K562 (cell line): ENCODE data around the gene HACL1. TPM values are rescaled to one million over a fixed set of nuclear protein-coding genes. Genes with fewer than 3 reads are reported as not detected.
A peak's percentile ranks its signal among the peaks of the same experiment; 100 is the strongest.

Source experiments
- ATAC-seq: fragments of 200-7000 bp; cut with Tn5 transposase; 3 replicates; pipeline ENCODE4 v1.9.1; 2020; ENCODE audit warnings: moderate library complexity
- BruUV-seq: library from RNA; stranded (reverse); fragments of 400-500 nt; replicated peaks from 2 replicates; lab custom pipeline; 2021; lab: Mats Ljungman, UMichigan
- CTCF ChIA-PET: fragments of 300-600 bp; formaldehyde crosslinking; extraction: SDS; loops from one replicate; lab custom pipeline; 2021; ENCODE audit warnings: low intra/inter-chr PET ratio; lab: Yijun Ruan, JAX
- POLR2A ChIA-PET: fragments of 300-600, 350-650 bp; sonication (Branson Sonifier 250); formaldehyde crosslinking; extraction: SDS; loops from one replicate; lab custom pipeline; 2021; ENCODE audit warnings: antibody characterized with exemption, inconsistent platforms; lab: Yijun Ruan, JAX
- DNase-seq, 4 experiments: peaks; one replicate each; pipeline versions ENCODE4 v3.0.0 to v3.0.0-alpha.2; 2011 to 2018; ENCODE audit warnings: low spot score in 3 of 4, mixed read lengths in 3 of 4; ENCODE audit errors: extremely low read depth in 1 of 4
- FAIRE-seq: peaks from 2 replicates; lab custom pipeline; 2011; peaks lifted over from hg19 to GRCh38; lab: Jason Lieb, UNC
- H2AFZ ChIP-seq: 2 replicates; pipeline ENCODE4 v1.6.0; 2011; ENCODE audit warnings: low read depth, low read length, control low read depth, inconsistent platforms
- H3K27ac ChIP-seq: fragments of 200-600 bp; 3 replicates; pipeline ENCODE4 v1.8.0; 2011; ENCODE audit warnings: low read depth, mild to moderate bottlenecking, control low read depth, inconsistent platforms, low read length, moderate library complexity, mixed read lengths; ENCODE audit errors: extremely low read depth
- H3K27me3 ChIP-seq, 2 experiments: fragments of 300-600 bp in 1 of 2; 2 replicates in 1 of 2; 3 replicates in 1 of 2; pipeline versions ENCODE4 v1.6.0 to v1.8.0; 2011; ENCODE audit warnings: inconsistent platforms in 2 of 2, low read length in 2 of 2, mild to moderate bottlenecking in 1 of 2, mixed read lengths in 1 of 2, moderate library complexity in 1 of 2; ENCODE audit not compliant: control insufficient read depth in 2 of 2, insufficient read depth in 2 of 2
- H3K36me3 ChIP-seq: fragments of 300-600 bp; 3 replicates; pipeline ENCODE4 v1.8.0; 2011; ENCODE audit warnings: mild to moderate bottlenecking, low read length, inconsistent platforms; ENCODE audit not compliant: control insufficient read depth, insufficient read depth
- H3K4me1 ChIP-seq, 2 experiments: fragments of 200-600 bp in 1 of 2; replicated peaks in 1 of 2; 2 replicates in 1 of 2; 3 replicates in 1 of 2; pipeline versions ENCODE4 v1.5.1 to v1.8.0; 2011; ENCODE audit warnings: inconsistent platforms in 2 of 2, low read length in 2 of 2, mild to moderate bottlenecking in 1 of 2, mixed read lengths in 1 of 2, moderate library complexity in 1 of 2; ENCODE audit not compliant: control insufficient read depth in 2 of 2, insufficient read depth in 2 of 2
- H3K4me2 ChIP-seq: 2 replicates; pipeline ENCODE4 v1.6.1; 2011; ENCODE audit warnings: low read length, control low read depth, inconsistent platforms, mixed read lengths; ENCODE audit not compliant: insufficient read depth
- H3K4me3 ChIP-seq: fragments of 200-600 bp; sonication (generic), shearing (Covaris generic); 2 replicates; pipeline ENCODE4 v1.5.1; 2016; ENCODE audit warnings: control low read depth, inconsistent platforms
- H3K79me2 ChIP-seq: fragments of 200-600 bp; 3 replicates; pipeline ENCODE4 v1.8.0; 2011; ENCODE audit warnings: low read length, inconsistent platforms; ENCODE audit not compliant: control insufficient read depth, insufficient read depth
- H3K9ac ChIP-seq, 2 experiments: 2 replicates each; pipeline versions ENCODE4 v1.6.0 to v1.6.1; 2011; ENCODE audit warnings: low read depth in 2 of 2, low read length in 2 of 2, control low read depth in 1 of 2, inconsistent platforms in 1 of 2, mild to moderate bottlenecking in 1 of 2, mixed read lengths in 1 of 2; ENCODE audit not compliant: insufficient read depth in 1 of 2
- H3K9me1 ChIP-seq: one replicate; pipeline ENCODE4 v1.6.0; 2011; ENCODE audit warnings: inconsistent platforms, mild to moderate bottlenecking, low read length, moderate library complexity; ENCODE audit not compliant: control insufficient read depth, insufficient read depth
- H3K9me3 ChIP-seq: replicated peaks from 2 replicates; pipeline ENCODE4 v1.5.1; 2011; ENCODE audit warnings: low read depth, low read length, inconsistent platforms; ENCODE audit not compliant: control insufficient read depth, insufficient read depth
- H4K20me1 ChIP-seq: replicated peaks from 2 replicates; pipeline ENCODE4 v1.6.1; 2011; ENCODE audit warnings: low read length, inconsistent platforms, mixed read lengths; ENCODE audit not compliant: control insufficient read depth, insufficient read depth
- CBX5 ChIP-seq: IDR thresholded peaks from 2 replicates; pipeline ENCODE4 v1.6.1; 2014; ENCODE audit warnings: low read depth, borderline replicate concordance
- DMBX1 ChIP-seq: fragments of 250-450 bp; sonication (Bioruptor Pico); IDR thresholded peaks from 2 replicates; pipeline ENCODE4 v1.8.0; 2022; ENCODE audit warnings: inconsistent platforms, mild to moderate bottlenecking, moderate library complexity, borderline replicate concordance
- GATAD2A ChIP-seq: fragments of 450-650 bp; IDR thresholded peaks from 2 replicates; pipeline ENCODE4 v1.6.1; 2017
- MAFK ChIP-seq: IDR thresholded peaks from 2 replicates; pipeline ENCODE4 v1.6.1; 2011; ENCODE audit warnings: low read length, improper control_type of control experiment
- MAZ ChIP-seq, 2 experiments: fragments of 450-650 bp in 1 of 2; sonication (generic) in 1 of 2; formaldehyde crosslinking; IDR thresholded peaks in 1 of 2; conservative IDR thresholded peaks in 1 of 2; 2 replicates each; pipeline versions ENCODE4 v1.4.0 to v1.5.0; 2020; ENCODE audit warnings: mild to moderate bottlenecking in 1 of 2, missing genetic modification reagents in 1 of 2
- NR2C1 ChIP-seq, 2 experiments: fragments of 450-650 bp; IDR thresholded peaks; 2 replicates each; pipeline ENCODE4 v1.6.1; 2017; ENCODE audit warnings: mild to moderate bottlenecking in 2 of 2, antibody characterized with exemption in 1 of 2, inconsistent platforms in 1 of 2, missing compliant biosample characterization in 1 of 2, missing genetic modification characterization in 1 of 2
- SMAD4 ChIP-seq: fragments of 250-450 bp; sonication (Bioruptor Pico); conservative IDR thresholded peaks from 2 replicates; pipeline ENCODE4 v1.8.0; 2021; ENCODE audit warnings: inconsistent platforms, mild to moderate bottlenecking, moderate library complexity
- TARDBP ChIP-seq: fragments of 450-650 bp; IDR thresholded peaks from 2 replicates; pipeline ENCODE4 v1.6.1; 2016
- TEAD4 ChIP-seq, 2 experiments: sonication (generic) in 1 of 2; formaldehyde crosslinking in 1 of 2; IDR thresholded peaks; 2 replicates each; pipeline versions ENCODE4 v1.6.1 to v1.8.0; 2012 to 2022; ENCODE audit warnings: borderline replicate concordance in 1 of 2, inconsistent platforms in 1 of 2, low read length in 1 of 2, mild to moderate bottlenecking in 1 of 2, missing genetic modification reagents in 1 of 2
- ZFP36 ChIP-seq: fragments of 150-350 bp; IDR thresholded peaks from 2 replicates; pipeline ENCODE4 v1.6.1; 2018; ENCODE audit warnings: low read length, low read depth; ENCODE audit not compliant: partially characterized antibody
- WGBS: fragments of 100-300 bp; shearing (Covaris generic); methylation state at CpG from one replicate; pipeline ENCODE4 v1.1.6; 2016; ENCODE audit warnings: low coverage, mixed read lengths; ENCODE audit not compliant: insufficient coverage; ENCODE audit errors: missing lambda C conversion rate; 5-methylcytosine and 5-hydroxymethylcytosine counted together
- in situ Hi-C: fragments of 300-500 bp; cut with MboI; formaldehyde crosslinking; loops from 4 replicates; pipeline ENCODE4 v1.15.0; 2018; ENCODE audit warnings: inconsistent platforms, mixed read lengths
- intact Hi-C: fragments of 100-400 bp; cut with micrococcal nuclease; formaldehyde crosslinking; loops from 2 replicates; pipeline ENCODE4 v1.14.2; 2022
- polyA plus RNA-seq, 8 experiments: library from polyadenylated mRNA; depleted of rRNA in 4 of 8; stranded (reverse) in 5 of 8; unstranded in 3 of 8; fragments of >200 nt; fragmentation: Nextera tagmentation in 2 of 8; fragmentation: Illumina TruSeq in 1 of 8; extraction: Ambion mirVana in 2 of 8; extraction: Trizol in 1 of 8; gene quantifications; 2 replicates each; pipeline versions ENCODE4 v1.2.1 to v1.2.3, GENCODE V29; 2011 to 2014; ENCODE audit warnings: inconsistent platforms in 1 of 8, missing spikeins in 1 of 8
- total RNA-seq, 7 experiments: library from RNA; depleted of rRNA in 6 of 7; stranded (reverse); fragments of >200 nt in 6 of 7; fragmentation: Illumina TruSeq in 2 of 7; extraction: Trizol in 2 of 7; gene quantifications; 2 replicates each; pipeline versions ENCODE4 v1.2.1 to v1.2.3, GENCODE V29; 2011 to 2021; ENCODE audit warnings: low replicate concordance in 1 of 7
- TF ChIP-seq, protein P1 (sequence below), 2 experiments: fragments of 150-350 bp in 1 of 2; IDR thresholded peaks; 2 replicates each; pipeline ENCODE4 v1.6.1; 2012 to 2016; ENCODE audit warnings: low read depth in 2 of 2, low read length in 2 of 2, mild to moderate bottlenecking in 1 of 2, moderate library complexity in 1 of 2
- TF ChIP-seq, protein P2 (sequence below), 2 experiments: fragments of 450-650 bp; conservative IDR thresholded peaks; 2 replicates each; pipeline ENCODE4 v1.6.1; 2017; ENCODE audit warnings: mild to moderate bottlenecking in 2 of 2, moderate library complexity in 2 of 2
- TF ChIP-seq, protein P3 (sequence below): sonication (generic); formaldehyde crosslinking; IDR thresholded peaks from 2 replicates; pipeline ENCODE4 v1.8.1; 2023; ENCODE audit warnings: mild to moderate bottlenecking, missing genetic modification reagents

The HACL1 gene
- total and polyA plus RNA-seq, 9 of the 15 experiments (the other 6 are each of a cell fraction or from before 2014, with no cell fraction given), result 18.9 to 61.5 (median 30.5) TPM

DNA sequence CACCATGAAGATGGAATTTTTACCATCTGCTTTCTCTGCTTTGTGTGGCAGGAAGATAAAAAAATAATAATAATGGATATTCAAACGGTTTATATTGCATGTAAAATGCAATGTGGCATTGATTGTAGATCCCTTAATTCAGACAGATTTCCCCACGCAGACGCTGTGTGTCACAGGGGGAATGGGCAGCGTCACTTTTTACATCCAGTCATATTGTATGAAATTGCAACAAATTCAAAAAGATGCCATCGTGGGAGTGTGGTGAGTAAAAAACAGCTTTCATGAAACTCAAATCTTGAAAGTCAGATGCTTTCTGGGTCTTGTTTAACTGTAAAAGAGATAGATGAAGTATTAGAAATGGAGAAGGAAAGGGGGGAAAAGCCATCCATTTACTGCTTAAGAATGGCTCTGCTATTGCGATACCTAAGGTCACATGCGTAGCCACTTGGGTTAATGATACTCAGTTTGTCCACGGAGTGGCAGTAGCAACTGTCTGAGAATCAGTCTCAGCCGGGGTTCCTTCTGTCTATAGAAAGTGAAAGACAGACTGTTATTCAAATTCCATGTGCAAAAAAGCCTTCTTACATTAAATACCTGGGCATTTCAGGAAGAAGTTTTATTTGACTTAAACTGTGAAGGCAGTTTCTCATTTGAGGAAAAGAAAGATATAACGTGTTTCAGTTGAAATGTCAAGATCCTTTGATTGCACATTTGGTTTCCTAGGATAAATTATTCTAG, 28.7 kb upstream of the HACL1 start:
- Histone ChIP-seq H2AFZ (peak overlapping the region; percentile 80), H3K4me1 (peaks cover 3 to 12% of the 10 kb centered on the region in 2 experiments; a peak in 3 of 5 replicates), H3K36me3 (no peaks in the 10 kb centered on the region), H3K9me3 (no peaks in the 10 kb centered on the region), H3K27me3 (no peaks in the 10 kb centered on the region), H3K9me1 (no peaks in the 10 kb centered on the region), H4K20me1 (no peaks in the 10 kb centered on the region), H3K27ac (no peak overlapping the region), H3K9ac (no peak overlapping the region; a peak in 1 of 4 replicates), H3K79me2 (no peaks in the 10 kb centered on the region), H3K4me2 (peak overlapping the region; percentile 74), H3K4me3 (no peak overlapping the region)
- peak; percentile 72 to 86 (median 76) for DNase-seq
- intact Hi-C loops (loop anchor here (1.0 to 10.0 kb wide), 7 partner anchors 182 to 915 kb away; partner anchors contain the start of gene CAPN7), in situ Hi-C loops (loop anchor here (10.0 to 25.0 kb wide), 2 partner anchors 615 to 907 kb away; no protein-coding TSS in a partner anchor)
- BruUV-seq, result no TSS peak
- FAIRE-seq, result peak; percentile 97
- ChIA-PET CTCF (interaction anchor here (0.6 to 2.7 kb wide), 4 partner anchors 182 to 921 kb away, joined by 3 to 26 read pairs (median 5); no protein-coding TSS in a partner anchor), POLR2A (interaction anchor here (0.7 to 1.0 kb wide), 2 partner anchors 184 to 245 kb away, joined by 3 read pairs; no protein-coding TSS in a partner anchor)
- ATAC-seq, result peak; percentile 99
- 13% methylated on average over 10 of the region's 10 CpGs for WGBS
- no peak for TF ChIP-seq DMBX1 (CRISPR knock-in tag)
- TF ChIP-seq, protein P1, sequence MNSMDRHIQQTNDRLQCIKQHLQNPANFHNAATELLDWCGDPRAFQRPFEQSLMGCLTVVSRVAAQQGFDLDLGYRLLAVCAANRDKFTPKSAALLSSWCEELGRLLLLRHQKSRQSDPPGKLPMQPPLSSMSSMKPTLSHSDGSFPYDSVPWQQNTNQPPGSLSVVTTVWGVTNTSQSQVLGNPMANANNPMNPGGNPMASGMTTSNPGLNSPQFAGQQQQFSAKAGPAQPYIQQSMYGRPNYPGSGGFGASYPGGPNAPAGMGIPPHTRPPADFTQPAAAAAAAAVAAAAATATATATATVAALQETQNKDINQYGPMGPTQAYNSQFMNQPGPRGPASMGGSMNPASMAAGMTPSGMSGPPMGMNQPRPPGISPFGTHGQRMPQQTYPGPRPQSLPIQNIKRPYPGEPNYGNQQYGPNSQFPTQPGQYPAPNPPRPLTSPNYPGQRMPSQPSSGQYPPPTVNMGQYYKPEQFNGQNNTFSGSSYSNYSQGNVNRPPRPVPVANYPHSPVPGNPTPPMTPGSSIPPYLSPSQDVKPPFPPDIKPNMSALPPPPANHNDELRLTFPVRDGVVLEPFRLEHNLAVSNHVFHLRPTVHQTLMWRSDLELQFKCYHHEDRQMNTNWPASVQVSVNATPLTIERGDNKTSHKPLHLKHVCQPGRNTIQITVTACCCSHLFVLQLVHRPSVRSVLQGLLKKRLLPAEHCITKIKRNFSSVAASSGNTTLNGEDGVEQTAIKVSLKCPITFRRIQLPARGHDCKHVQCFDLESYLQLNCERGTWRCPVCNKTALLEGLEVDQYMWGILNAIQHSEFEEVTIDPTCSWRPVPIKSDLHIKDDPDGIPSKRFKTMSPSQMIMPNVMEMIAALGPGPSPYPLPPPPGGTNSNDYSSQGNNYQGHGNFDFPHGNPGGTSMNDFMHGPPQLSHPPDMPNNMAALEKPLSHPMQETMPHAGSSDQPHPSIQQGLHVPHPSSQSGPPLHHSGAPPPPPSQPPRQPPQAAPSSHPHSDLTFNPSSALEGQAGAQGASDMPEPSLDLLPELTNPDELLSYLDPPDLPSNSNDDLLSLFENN (IDR thresholded peaks at IDR 0.05; ENCODE audit: low read depth in 2 of 2, low read length in 2 of 2), result no peak
- TF ChIP-seq, protein P2, sequence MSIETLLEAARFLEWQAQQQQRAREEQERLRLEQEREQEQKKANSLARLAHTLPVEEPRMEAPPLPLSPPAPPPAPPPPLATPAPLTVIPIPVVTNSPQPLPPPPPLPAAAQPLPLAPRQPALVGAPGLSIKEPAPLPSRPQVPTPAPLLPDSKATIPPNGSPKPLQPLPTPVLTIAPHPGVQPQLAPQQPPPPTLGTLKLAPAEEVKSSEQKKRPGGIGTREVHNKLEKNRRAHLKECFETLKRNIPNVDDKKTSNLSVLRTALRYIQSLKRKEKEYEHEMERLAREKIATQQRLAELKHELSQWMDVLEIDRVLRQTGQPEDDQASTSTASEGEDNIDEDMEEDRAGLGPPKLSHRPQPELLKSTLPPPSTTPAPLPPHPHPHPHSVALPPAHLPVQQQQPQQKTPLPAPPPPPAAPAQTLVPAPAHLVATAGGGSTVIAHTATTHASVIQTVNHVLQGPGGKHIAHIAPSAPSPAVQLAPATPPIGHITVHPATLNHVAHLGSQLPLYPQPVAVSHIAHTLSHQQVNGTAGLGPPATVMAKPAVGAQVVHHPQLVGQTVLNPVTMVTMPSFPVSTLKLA (conservative IDR thresholded peaks at IDR 0.05), result peak; percentile 29 to 34; a peak in 1 of 4 replicates
- TF ChIP-seq ZFP36, result no peak
- 0 out of 2 replicates have a peak, but pooled peaks have one; percentile 24 for TF ChIP-seq SMAD4 (CRISPR knock-in tag)
- TF ChIP-seq NR2C1 (IDR thresholded peaks at IDR 0.05), result 0 out of 2 replicates have a peak, but pooled peaks have one; percentile 10
- no peak for TF ChIP-seq NR2C1 (tag; IDR thresholded peaks at IDR 0.05)
- no peak for TF ChIP-seq GATAD2A
- TF ChIP-seq CBX5, result no peak
- TF ChIP-seq TARDBP, result no peak
- 0 out of 2 replicates have a peak, but pooled peaks have one; percentile 2 for TF ChIP-seq MAFK
- TF ChIP-seq MAZ (CRISPR knock-in tag; conservative IDR thresholded peaks at IDR 0.05 in 1 of 2, IDR thresholded peaks at IDR 0.05 in 1 of 2), result peak in 1 of 2 experiments; percentile 32; a peak in 1 of 4 replicates
- TF ChIP-seq, protein P3, sequence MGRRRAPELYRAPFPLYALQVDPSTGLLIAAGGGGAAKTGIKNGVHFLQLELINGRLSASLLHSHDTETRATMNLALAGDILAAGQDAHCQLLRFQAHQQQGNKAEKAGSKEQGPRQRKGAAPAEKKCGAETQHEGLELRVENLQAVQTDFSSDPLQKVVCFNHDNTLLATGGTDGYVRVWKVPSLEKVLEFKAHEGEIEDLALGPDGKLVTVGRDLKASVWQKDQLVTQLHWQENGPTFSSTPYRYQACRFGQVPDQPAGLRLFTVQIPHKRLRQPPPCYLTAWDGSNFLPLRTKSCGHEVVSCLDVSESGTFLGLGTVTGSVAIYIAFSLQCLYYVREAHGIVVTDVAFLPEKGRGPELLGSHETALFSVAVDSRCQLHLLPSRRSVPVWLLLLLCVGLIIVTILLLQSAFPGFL (CRISPR knock-in tag), result 0 out of 2 replicates have a peak, but pooled peaks have one; percentile 43
- TF ChIP-seq TEAD4 (IDR thresholded peaks at IDR 0.05; ENCODE audit: low read length), result peak; percentile 26; the same call in 1 of the 2 replicates
- no peak for TF ChIP-seq TEAD4 (CRISPR knock-in tag; IDR thresholded peaks at IDR 0.05; ENCODE audit: borderline replicate concordance)
